Activated CD4-positive, alpha-beta T cell treated with anti-CD3 and anti-CD28 coated beads for 1 hour (primary cell): Measurements from ENCODE around the gene MTTP.

Source experiments
- DNase-seq: peaks from one replicate; pipeline ENCODE4 v3.0.0-alpha.2; 2020

Gene MTTP

GRCh38 chr4:99670409-99671073 lies 95.9 kb downstream of the MTTP start:
- DNase-seq, result no peak
